Measurements from ENCODE around the gene GGCX.
"Not testable (repeated sequence)": the region's sequence is repeated elsewhere in the genome, so short reads cannot be mapped to it uniquely, and the experiment has no call there.

Gene GGCX

GRCh38 chr2:85561280-85562212 lies at the start of gene GGCX:
TSS of gene GGCX (minus strand) at chr2:85561493. CDS start at chr2:85561428, 65 bp downstream.
- peak; percentile 93 for DNase-seq (ENCODE audit: low read depth)

- no peak for DNase-seq (ENCODE audit: low read depth)
Observed at GRCh38 chr2:85607268-85608215, 46.2 kb upstream of the GGCX start.

GRCh38 chr2:85606116-85606455 lies 44.8 kb upstream of the GGCX start:
- DNase-seq (ENCODE audit: low read depth), result no peak

- peak; percentile 81 for DNase-seq (ENCODE audit: low read depth)
Observed at GRCh38 chr2:85605406-85606115, 44.3 kb upstream of the GGCX start.

- peak; percentile 13 for DNase-seq (ENCODE audit: low read depth)
Observed at GRCh38 chr2:85604568-85605339, 43.5 kb upstream of the GGCX start.

GRCh38 chr2:85604133-85604444 lies 42.8 kb upstream of the GGCX start:
- not testable (repeated sequence) for DNase-seq (ENCODE audit: low read depth)

GRCh38 chr2:85602476-85603234 lies 41.4 kb upstream of the GGCX start, which contains the start of gene TMEM150A:
TSS of gene TMEM150A (minus strand) at chr2:85602698. CDS start at chr2:85601948, 750 bp downstream.
- peak; percentile 88 for DNase-seq (ENCODE audit: low read depth)

GRCh38 chr2:85601771-85602475 lies 40.6 kb upstream of the GGCX start:
- peak; percentile 71 for DNase-seq (ENCODE audit: low read depth)

GRCh38 chr2:85600951-85601770 lies 39.9 kb upstream of the GGCX start:
- no peak for DNase-seq (ENCODE audit: low read depth)

- DNase-seq (ENCODE audit: low read depth), result no peak
Observed at GRCh38 chr2:85600235-85600575, 38.9 kb upstream of the GGCX start.

- no peak for DNase-seq (ENCODE audit: low read depth)
Observed at GRCh38 chr2:85599468-85600234, 38.4 kb upstream of the GGCX start.

GRCh38 chr2:85598594-85599340 lies 37.5 kb upstream of the GGCX start:
- DNase-seq (ENCODE audit: low read depth), result no peak

- DNase-seq (ENCODE audit: low read depth), result no peak
Observed at GRCh38 chr2:85597241-85597640, 35.9 kb upstream of the GGCX start.

- DNase-seq (ENCODE audit: low read depth), result no peak
Observed at GRCh38 chr2:85596486-85597143, 35.3 kb upstream of the GGCX start.

- no peak for DNase-seq (ENCODE audit: low read depth)
Observed at GRCh38 chr2:85596026-85596333, 34.7 kb upstream of the GGCX start.

GRCh38 chr2:85595301-85596025 lies 34.2 kb upstream of the GGCX start, which contains the start of gene RNF181:
TSS of gene RNF181 (plus strand) at chr2:85595745. CDS start at chr2:85595764, 19 bp downstream.
- peak; percentile 98 for DNase-seq (ENCODE audit: low read depth)

Measured in fibroblast of gingiva (primary cell).